Left renal pelvis (tissue), 4 donors: Measurements from ENCODE around the gene ADGRB2. TPM values are rescaled to one million over a fixed set of nuclear protein-coding genes. Genes with fewer than 3 reads are reported as not detected.

ENCODE experiments used
- DNase-seq, 4 donors: peaks; one replicate each; pipeline ENCODE4 v3.0.0-alpha.2; 2013; ENCODE audit warnings: low read depth in 4 of 4, low spot score in 3 of 4
- polyA plus RNA-seq, 4 donors: library from polyadenylated mRNA; unstranded; fragments of 120-200 nt; gene quantifications; one replicate each; pipeline ENCODE4 v1.2.1, GENCODE V29; 2013; ENCODE audit not compliant: insufficient read length in 4 of 4

ADGRB2 gene
- polyA plus RNA-seq, 4 donors = 12.0 to 26.6 (median 15.8) TPM

GRCh38 chr1:31704271-31705079 lies 59.7 kb downstream of the ADGRB2 start:
- DNase-seq = no peak

- peak in 2 of 4 donors; percentile 64 to 67 for DNase-seq
These were observed 60.5 kb downstream of the ADGRB2 start, which contains the start of gene COL16A1 for GRCh38 chr1:31703431-31704270. Gene COL16A1 (minus strand): TSS chr1:31704017. CDS start chr1:31702193, 1,824 bp downstream.

DNA sequence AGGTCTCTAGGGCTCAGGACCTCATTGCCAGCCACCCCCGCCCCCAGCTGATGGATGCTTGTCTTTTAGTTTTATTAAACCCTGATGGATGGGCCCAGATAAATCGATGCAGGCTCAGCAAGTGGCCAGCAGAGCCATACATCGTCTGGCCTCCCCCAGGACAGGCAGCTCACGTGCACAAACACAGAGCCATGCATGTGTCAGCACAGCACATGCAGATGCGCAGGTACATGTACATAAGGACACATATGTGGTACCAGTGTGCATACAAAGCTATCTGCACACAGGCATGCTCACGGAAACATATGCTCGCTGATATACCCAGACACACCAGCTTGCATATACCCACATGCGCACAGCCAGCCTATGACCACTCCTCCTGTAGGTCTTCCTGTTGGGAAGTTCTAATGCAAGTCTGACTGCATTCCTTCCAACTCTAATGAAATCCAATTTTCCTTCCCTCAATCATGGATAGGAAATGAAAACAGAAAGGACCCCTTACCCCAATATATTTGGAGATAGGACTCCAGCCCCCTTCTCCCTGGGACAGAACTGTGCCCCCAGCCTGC lies 61.2 kb downstream of the ADGRB2 start:
- DNase-seq = no peak

DNA sequence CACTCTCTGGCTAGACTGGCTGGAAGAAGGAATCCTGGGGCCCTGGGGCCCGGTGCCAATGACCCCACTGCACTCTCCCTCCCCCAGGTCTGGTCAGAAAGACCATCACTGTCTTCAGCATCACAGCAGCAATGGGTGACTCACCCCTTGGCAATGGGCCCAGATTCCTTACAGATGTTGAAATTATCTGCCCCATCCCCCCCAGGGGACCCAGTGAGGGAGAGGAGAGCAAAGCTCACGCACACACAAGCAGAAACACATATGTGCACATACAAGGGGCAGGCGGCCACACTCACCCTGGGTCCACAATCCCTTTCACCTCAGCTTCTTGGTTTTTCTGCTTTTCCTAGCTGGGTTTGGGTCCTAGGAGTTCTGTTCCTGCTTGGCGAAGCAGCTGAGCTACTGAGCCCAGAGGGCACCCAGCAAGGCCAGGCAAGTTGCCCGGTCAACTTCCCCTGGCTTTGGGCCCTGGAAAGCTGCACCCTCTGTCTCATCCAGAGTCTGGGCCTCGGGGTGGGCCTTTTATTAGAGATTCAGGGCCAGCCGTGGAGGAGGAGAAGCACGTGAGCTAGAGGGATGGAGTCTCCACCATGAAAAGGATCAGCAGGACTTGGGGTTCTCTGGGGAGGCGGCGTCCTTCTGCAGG lies 62.9 kb downstream of the ADGRB2 start:
- DNase-seq = no peak

DNA sequence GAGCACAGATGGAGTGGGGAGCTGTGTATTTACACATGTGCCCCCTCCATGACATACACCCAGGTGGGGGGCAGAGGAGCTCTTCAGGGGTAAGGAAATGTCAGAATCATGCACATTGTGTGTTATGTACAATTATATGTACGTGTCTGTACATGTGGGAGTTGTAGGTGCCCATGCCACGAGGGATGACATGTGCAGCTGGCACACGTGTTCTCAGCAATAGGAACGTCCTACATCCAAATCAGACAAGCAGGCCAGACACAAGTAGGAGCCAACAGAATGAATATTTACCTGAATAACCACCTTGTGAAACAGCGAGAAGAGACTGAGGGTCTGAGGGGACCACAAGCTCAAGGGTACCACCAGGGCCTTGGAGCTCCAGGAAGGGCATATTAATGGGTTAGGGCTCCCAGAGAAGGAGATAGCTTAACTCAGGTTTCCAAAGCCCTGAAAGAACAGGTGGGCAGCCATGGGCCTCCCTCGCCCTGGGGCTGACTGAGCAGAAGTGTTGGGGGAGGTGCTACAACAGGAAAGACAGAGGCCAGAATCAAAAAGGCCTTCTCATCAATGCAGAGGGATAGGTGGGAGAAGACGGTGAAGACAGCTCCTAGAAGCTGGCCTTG lies 63.6 kb downstream of the ADGRB2 start:
- DNase-seq = no peak

DNA sequence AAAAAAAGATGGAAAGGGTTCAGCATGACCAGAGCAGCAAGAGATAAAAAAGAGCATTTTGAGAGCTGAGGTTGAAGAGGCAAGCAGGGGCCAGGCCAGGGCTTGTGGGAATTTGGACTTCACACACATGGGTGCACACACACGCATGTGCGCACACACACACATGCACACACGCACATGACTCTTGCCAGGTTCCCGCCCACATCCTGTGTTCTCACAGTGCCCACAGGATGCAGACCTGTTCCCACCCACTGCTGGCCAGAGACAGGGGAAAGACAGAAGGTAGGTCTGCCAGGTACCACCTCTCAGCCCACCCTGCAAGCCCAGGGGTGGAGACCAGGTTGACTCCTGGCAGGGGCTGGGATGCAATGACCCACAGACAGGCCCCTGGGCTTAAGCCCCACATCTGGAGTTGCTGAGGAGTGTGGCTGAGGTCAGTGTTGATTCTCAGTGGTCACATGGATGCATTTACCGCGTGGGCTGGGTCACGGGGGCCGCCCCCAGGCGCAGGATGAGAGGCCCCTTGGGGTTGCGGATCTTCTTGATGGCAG lies 64.7 kb downstream of the ADGRB2 start:
- no peak for DNase-seq

DNA sequence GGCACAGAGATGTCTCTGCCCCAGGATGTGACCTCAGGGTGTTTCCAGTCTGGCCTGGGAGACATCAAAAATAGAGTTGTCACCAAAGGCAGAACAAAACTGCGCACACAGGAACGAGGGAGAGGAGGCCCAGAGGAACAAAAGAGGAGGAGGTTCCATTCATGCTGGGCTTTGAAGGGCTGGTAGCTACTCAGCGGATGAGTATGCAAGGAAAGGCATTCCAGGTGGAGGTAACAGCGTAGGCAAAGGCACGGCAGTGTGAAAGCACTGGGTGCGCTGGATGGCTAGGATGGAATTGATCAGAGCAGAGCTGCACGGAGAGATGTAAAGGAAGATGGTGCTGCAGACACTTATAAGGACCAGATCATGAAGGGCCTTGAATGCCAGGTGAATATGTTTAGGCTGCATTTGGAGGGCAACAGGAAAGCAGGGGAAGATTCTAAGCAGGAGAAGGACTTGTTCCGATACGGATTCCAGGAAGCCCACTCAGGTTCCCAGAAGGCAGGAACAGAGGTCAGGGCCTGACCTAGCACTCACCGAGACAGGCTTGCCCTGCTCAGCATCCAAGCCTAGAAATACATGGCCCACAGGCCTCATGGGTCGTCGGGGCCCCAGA lies 66.7 kb downstream of the ADGRB2 start:
- no peak for DNase-seq

- DNase-seq = no peak
These were observed 67.9 kb downstream of the ADGRB2 start for GRCh38 chr1:31696242-31696641.

DNA sequence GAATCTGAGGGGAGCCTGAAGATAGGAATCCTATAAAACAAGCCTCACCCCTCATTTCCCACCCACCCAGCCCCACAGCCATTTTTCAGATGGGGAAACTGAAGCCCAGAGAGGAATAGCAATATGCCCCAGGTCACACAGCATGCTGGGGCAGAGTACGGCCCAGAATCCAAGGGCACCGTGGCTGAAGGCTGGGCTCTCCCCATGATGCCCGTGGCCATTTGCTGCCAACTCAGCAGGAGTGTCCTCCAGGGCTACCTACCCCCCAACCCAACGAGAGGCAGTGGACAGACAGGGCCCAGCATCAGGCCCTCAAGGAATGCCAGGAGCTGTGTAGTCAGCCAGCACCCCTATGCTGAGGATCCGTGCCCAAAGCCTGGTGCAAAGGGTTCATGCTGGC lies 68.8 kb downstream of the ADGRB2 start:
- no peak for DNase-seq

DNA sequence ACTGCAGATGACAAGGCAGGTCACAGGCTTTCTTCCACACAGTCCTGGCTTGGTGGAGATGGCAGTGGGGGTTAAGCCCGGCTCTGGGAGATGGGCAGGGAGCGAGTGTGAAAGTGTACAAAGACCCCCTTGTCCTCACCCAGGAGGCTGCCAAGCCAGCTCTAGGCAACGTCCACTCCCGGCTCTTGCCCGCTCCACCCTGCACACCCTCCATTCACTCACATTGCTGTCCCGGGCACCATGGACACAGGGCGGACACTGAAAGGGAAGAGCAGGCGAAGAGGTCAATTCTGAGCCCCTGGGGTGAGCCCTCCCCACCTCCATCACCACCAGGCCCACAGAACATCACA lies 69.2 kb downstream of the ADGRB2 start:
- no peak for DNase-seq

GRCh38 chr1:31694069-31694963 lies 69.8 kb downstream of the ADGRB2 start:
- DNase-seq = no peak

DNA sequence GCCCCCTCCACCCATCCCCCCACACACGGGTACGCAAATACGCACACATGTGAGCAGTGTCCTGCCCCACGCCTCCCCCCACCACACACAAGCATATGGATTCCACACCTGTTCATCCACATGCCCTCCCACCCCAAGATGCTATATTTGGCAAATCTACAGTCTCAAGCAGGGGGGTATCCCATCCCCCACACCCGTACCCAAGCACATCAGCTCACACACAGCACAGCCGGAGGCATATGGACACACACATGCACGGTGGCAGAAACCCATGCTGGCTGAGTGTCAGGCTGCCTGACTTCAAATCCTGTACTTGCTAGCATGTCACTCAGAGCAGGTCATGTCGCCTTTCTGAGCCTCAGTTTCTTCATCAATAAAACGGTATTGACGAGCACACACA lies 70.9 kb downstream of the ADGRB2 start:
- no peak for DNase-seq

DNA sequence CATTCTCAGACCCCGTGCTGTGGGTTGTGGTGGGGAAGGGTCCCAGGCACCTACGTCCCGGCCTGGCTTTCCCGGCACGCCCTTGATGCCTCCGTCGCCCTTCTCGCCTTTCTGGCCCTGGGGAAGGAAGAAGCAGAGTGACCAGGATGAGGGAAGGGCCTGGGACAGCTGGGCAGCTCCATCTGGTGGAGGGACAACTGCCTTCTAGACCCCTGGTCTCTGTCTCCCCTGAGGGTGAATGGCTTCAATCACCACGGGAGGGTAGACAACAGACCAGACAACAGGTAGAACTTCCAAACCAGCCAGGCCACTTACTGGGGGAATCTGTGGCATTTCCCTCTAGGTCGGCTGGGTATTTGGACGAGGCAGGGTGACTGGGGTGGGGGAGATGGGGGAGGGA lies 72.2 kb downstream of the ADGRB2 start:
- DNase-seq = no peak

- no peak for DNase-seq
These were observed 72.7 kb downstream of the ADGRB2 start for GRCh38 chr1:31691446-31691845.

- DNase-seq = no peak
These were observed 73.2 kb downstream of the ADGRB2 start for GRCh38 chr1:31690921-31691320.

GRCh38 chr1:31689854-31690253 lies 74.3 kb downstream of the ADGRB2 start:
- no peak for DNase-seq

DNA sequence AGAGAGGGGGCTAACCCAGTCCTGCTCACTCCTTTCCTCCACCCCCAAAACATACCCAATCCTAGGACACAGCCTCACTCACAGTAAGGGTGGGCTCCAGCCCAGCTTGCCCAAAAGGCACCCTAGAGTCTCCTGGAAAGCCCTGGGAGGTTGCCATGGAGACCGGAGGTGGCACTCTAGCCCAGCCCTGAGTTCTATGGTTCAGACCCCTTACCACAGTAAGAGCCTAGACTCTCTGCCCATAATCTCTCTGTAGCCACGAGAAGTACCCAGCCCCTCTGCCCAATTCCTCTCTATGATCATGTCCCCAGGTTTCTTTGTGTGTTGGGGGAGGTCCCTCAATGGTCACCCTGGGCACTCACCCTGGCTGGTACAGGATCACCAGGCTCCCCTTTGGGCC lies 74.8 kb downstream of the ADGRB2 start:
- DNase-seq = no peak

GRCh38 chr1:31688233-31688918 lies 75.8 kb downstream of the ADGRB2 start:
- DNase-seq = no peak
